Astrocyte of the cerebellum (primary cell): ENCODE results near the gene ITSN1.

ENCODE experiments used
- DNase-seq: peaks from one replicate; pipeline ENCODE4 v3.0.0-alpha.2; 2011; ENCODE audit warnings: low read depth
- H3K4me3 ChIP-seq: 2 replicates; pipeline ENCODE4 v1.5.1; 2011; ENCODE audit warnings: mild to moderate bottlenecking, low read depth, low read length, moderate library complexity
- in situ Hi-C: cut with HindIII; loops from 2 replicates; pipeline ENCODE4 v1.10.0; 2017; ENCODE audit warnings: low sequenced_read_pairs
- TF ChIP-seq, protein P1 (sequence below): IDR thresholded peaks from 2 replicates; pipeline ENCODE4 v1.5.1; 2012; ENCODE audit warnings: low read length, low read depth, moderate library complexity, mild to moderate bottlenecking; ENCODE audit errors: missing control alignments

ITSN1 gene

DNA sequence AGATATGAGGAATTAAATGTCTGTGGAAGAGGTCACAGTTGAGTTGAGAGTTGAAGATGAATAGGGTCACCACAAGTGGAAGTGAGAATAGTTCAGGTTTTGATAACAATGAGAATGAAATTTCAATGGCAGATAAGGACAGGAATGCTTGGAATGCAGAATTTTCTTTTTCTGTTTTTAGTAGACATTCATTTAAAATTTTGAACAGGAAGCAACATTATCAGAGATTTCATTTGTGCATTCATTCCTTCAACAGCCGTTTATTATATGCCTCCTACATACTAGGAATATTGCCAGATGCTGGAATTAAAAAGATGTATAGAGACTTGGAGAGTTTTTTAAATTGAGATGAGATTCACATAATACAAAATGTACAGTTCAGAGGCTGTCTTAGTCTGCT lies 126.8 kb downstream of the ITSN1 start:
- no peak overlapping the region for H3K4me3 ChIP-seq
- in situ Hi-C loops = no loop called here

DNA sequence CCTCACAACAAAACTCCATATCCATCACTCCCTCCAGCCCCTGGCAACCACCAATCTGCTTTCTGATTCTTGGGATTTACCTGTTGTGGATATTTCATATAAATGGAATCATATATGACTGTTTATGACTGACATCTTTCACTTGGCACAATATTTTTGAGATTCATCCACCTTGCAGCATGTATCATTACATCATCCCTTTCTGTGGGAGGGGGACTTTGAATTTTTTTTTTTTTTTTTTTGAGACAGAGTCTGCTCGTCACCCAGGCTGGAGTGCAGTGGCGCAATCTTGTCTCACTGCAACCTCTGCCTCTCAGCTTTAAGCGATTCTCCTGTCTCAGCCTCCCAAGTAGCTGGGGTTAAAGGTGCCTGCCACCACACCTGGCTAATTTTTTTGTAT lies 128.2 kb downstream of the ITSN1 start:
- no peak for DNase-seq
- H3K4me3 ChIP-seq = no peak overlapping the region
- in situ Hi-C loops = no loop called here
- TF ChIP-seq, protein P1, sequence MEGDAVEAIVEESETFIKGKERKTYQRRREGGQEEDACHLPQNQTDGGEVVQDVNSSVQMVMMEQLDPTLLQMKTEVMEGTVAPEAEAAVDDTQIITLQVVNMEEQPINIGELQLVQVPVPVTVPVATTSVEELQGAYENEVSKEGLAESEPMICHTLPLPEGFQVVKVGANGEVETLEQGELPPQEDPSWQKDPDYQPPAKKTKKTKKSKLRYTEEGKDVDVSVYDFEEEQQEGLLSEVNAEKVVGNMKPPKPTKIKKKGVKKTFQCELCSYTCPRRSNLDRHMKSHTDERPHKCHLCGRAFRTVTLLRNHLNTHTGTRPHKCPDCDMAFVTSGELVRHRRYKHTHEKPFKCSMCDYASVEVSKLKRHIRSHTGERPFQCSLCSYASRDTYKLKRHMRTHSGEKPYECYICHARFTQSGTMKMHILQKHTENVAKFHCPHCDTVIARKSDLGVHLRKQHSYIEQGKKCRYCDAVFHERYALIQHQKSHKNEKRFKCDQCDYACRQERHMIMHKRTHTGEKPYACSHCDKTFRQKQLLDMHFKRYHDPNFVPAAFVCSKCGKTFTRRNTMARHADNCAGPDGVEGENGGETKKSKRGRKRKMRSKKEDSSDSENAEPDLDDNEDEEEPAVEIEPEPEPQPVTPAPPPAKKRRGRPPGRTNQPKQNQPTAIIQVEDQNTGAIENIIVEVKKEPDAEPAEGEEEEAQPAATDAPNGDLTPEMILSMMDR = no peak

More for the DNA sequence above, 126.8 kb downstream of the ITSN1 start:
- no peak for DNase-seq
- TF ChIP-seq, protein P1 = no peak

GRCh38 chr21:33771976-33772375 lies 129.7 kb downstream of the ITSN1 start:
- DNase-seq = no peak
- no peak overlapping the region for H3K4me3 ChIP-seq
- in situ Hi-C loops = no loop called here
- TF ChIP-seq, protein P1 = no peak

DNA sequence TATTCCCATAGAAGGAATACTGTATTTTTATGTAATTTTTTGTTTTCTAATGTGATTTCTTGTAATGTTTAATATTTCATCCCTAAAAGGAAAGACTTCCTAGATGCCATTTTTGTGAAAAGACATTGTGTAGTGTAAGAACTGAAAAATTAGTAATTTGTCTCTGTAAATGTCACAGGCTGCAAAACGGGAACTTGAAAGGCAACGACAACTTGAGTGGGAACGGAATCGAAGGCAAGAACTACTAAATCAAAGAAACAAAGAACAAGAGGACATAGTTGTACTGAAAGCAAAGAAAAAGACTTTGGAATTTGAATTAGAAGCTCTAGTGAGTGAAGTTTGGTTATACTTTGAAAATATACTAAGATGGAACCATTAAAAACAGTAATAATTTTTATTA lies 132.2 kb downstream of the ITSN1 start:
- H3K4me3 ChIP-seq = no peak overlapping the region
- no peak for DNase-seq
- in situ Hi-C loops = no loop called here
- TF ChIP-seq, protein P1 = no peak

GRCh38 chr21:33775100-33775828 lies 133.0 kb downstream of the ITSN1 start:
- in situ Hi-C loops = no loop called here
- H3K4me3 ChIP-seq = no peak overlapping the region
- DNase-seq = no peak
- TF ChIP-seq, protein P1 = no peak

DNA sequence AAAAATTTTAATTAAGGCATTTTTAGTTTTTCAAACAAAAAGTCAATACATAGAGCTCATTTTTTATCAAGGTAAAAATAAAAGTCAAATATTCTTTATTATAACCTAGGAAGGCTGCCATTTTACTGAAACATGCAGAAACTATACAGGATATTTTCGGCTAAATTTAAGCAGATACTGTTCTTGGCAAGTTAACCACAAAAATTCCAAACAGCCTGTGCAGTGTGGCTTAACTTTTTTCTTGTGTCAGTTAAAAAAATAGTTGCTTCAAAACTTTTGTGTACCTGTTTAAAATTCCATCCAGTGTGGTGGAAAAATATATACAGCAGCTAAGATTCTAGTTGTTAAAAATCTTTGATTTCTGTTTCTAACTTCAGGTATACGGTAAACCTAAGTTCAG lies 138.3 kb downstream of the ITSN1 start:
- TF ChIP-seq, protein P1 = no peak
- in situ Hi-C loops = no loop called here
- H3K4me3 ChIP-seq = no peak overlapping the region
- DNase-seq = no peak
